ENCODE data around the gene PEX14. TPM values are rescaled to one million over a fixed set of nuclear protein-coding genes. Genes with fewer than 3 reads are reported as not detected.

PEX14 gene
- total and polyA plus RNA-seq, 2 experiments from 2014 or later = 17.6 to 19.6 TPM

GRCh38 chr1:10664251-10664650 lies 189.5 kb downstream of the PEX14 start (continued):
- no peak for TF ChIP-seq ZNF462 (CRISPR knock-in tag; IDR thresholded peaks at IDR 0.05)
- TF ChIP-seq ZNF114 (CRISPR knock-in tag; IDR thresholded peaks at IDR 0.05) = no peak
- no peak for TF ChIP-seq NANOG (IDR thresholded peaks at IDR 0.05; ENCODE audit: borderline replicate concordance)
- no peak for TF ChIP-seq REST (IDR thresholded peaks at IDR 0.05; ENCODE audit: unreplicated experiment)

DNA sequence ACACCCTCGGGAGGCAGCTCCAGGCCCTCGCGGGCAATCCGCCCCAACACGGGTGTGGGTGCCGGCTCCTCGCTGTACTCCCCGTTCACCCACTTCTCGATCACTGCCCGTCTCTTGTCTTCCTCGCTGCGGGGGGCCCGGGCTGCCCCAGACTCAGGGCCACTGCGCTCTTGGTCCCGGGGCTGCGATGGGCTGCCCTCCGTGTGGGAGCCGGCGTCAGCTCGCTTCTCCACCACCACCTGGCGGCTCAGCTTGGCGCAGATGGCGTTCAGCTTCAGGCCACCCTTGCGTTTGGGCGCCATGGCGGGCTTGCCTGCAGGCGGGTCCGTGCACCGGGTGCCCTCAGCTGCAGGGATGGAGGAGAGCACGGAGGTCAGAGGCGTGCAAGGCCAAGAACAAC lies 190.5 kb downstream of the PEX14 start:
- Histone ChIP-seq H3F3A (replicated peaks; ENCODE audit: low read depth) (peaks cover 7% of the 10 kb centered on the region), H3K4me3 (no peak overlapping the region), H3K36me3 (ENCODE audit: insufficient read depth) (no peaks in the 10 kb centered on the region), H3K79me2 (replicated peaks; ENCODE audit: insufficient read depth) (no peaks in the 10 kb centered on the region), H3K27ac (ENCODE audit: low read depth) (no peak overlapping the region), H3K27me3 (ENCODE audit: insufficient read depth) (no peaks in the 10 kb centered on the region), H3K4me2 (no peak overlapping the region), H2AFZ (no peak overlapping the region), H3K4me1 (ENCODE audit: insufficient read depth) (no peaks in the 10 kb centered on the region), H3K9me2 (ENCODE audit: insufficient read depth) (no peaks in the 10 kb centered on the region), H4K20me1 (replicated peaks; ENCODE audit: insufficient read depth) (no peaks in the 10 kb centered on the region)
- peaks cover 27% of the 10 kb centered on the region for H3K4me1 Mint-ChIP-seq
- peaks cover 5% of the 10 kb centered on the region for H3K27me3 Mint-ChIP-seq (ENCODE audit: insufficient read depth, low read depth, poor library complexity)
- no peaks in the 10 kb centered on the region for H3K36me3 Mint-ChIP-seq (ENCODE audit: low read depth)
- ATAC-seq (no peak), DNase-seq (ENCODE audit: low spot score) (no peak)
- no peak overlapping the region for H3K4me3 Mint-ChIP-seq
- H3K27ac Mint-ChIP-seq = no peak overlapping the region
- no peaks in the 10 kb centered on the region for H3K9me3 Mint-ChIP-seq
- TF ChIP-seq ZNF462 (CRISPR knock-in tag; IDR thresholded peaks at IDR 0.05) (no peak), CREB1 (CRISPR knock-in tag; IDR thresholded peaks at IDR 0.05; ENCODE audit: low read depth) (no peak), JUNB (IDR thresholded peaks at IDR 0.05; ENCODE audit: unreplicated experiment) (no peak)

Measured in GM23338 (cell line).